ENCODE data around the gene POT1. TPM values are rescaled to one million over a fixed set of nuclear protein-coding genes. Genes with fewer than 3 reads are reported as not detected.

Gene POT1
- total and polyA plus RNA-seq, 2 of the 13 experiments (the other 11 are each of a cell fraction or from before 2014, with no cell fraction given) = 21.7 to 23.4 TPM

GRCh38 chr7:124887247-124887646 lies 42.4 kb downstream of the POT1 start:
- no peak overlapping the region for H3K4me3 ChIP-seq (replicated peaks in 1 of 3; ENCODE audit: insufficient read depth in 1 of 3, low read depth in 2 of 3, low read length in 3 of 3)
- in situ Hi-C loops (cut with HindIII; ENCODE audit: extremely low pct_ligation_motif_present, low pct_unique_long_range_greater_than_20kb) = no loop called here
- H3K36me3 ChIP-seq (replicated peaks in 1 of 2; ENCODE audit: control insufficient read depth in 1 of 2, insufficient read depth in 2 of 2, low read length in 2 of 2) = peaks cover 2 to 14% of the 10 kb centered on the region in 2 experiments; a peak in 2 of 5 replicates
- ATAC-seq = no peak
- CTCF ChIA-PET (ENCODE audit: low intra/inter-chr PET ratio, low total read pairs) = no interaction called here
- no peaks in the 10 kb centered on the region for H4K20me1 ChIP-seq (ENCODE audit: insufficient read depth, low read length)
- FAIRE-seq = no peak
- no TSS peak for BruUV-seq (replicated peaks)
- H3K9ac ChIP-seq (ENCODE audit: insufficient read depth, low read depth, low read length) = no peak overlapping the region
- no peak for DNase-seq (ENCODE audit: low spot score)
- H3K79me2 ChIP-seq (ENCODE audit: insufficient read depth, low read length) = no peaks in the 10 kb centered on the region
- TF ChIP-seq, protein P1, sequence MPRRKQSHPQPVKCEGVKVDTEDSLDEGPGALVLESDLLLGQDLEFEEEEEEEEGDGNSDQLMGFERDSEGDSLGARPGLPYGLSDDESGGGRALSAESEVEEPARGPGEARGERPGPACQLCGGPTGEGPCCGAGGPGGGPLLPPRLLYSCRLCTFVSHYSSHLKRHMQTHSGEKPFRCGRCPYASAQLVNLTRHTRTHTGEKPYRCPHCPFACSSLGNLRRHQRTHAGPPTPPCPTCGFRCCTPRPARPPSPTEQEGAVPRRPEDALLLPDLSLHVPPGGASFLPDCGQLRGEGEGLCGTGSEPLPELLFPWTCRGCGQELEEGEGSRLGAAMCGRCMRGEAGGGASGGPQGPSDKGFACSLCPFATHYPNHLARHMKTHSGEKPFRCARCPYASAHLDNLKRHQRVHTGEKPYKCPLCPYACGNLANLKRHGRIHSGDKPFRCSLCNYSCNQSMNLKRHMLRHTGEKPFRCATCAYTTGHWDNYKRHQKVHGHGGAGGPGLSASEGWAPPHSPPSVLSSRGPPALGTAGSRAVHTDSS (CRISPR knock-in tag; conservative IDR thresholded peaks at IDR 0.05) = no peak
- TF ChIP-seq PAWR (CRISPR knock-in tag; IDR thresholded peaks at IDR 0.05; ENCODE audit: borderline replicate concordance) (no peak), MAFK (conservative IDR thresholded peaks at IDR 0.05 in 1 of 2, IDR thresholded peaks at IDR 0.05 in 1 of 2; ENCODE audit: low read length in 2 of 2) (peak; percentile 29 to 46; a peak in 1 of 4 replicates), KLF12 (CRISPR knock-in tag; IDR thresholded peaks at IDR 0.05; ENCODE audit: borderline replicate concordance) (no peak)
- POLR2A ChIA-PET = no interaction called here
- intact Hi-C loops (cut with micrococcal nuclease; ENCODE audit: unreplicated experiment) = no loop called here
- H3K9me3 ChIP-seq (ENCODE audit: low read length) = no peaks in the 10 kb centered on the region
- H3K4me1 ChIP-seq (ENCODE audit: insufficient read depth, low read length) = no peaks in the 10 kb centered on the region
- H2AFZ ChIP-seq (ENCODE audit: low read length) = no peak overlapping the region
- H3K4me2 ChIP-seq (ENCODE audit: low read depth, low read length) = no peak overlapping the region
- no peak overlapping the region for H3K27ac ChIP-seq (ENCODE audit: extremely low read length, insufficient read depth, low read length)
- WGBS (ENCODE audit: low lambda C conversion rate) = 98% methylated on average over 3 of the region's 3 CpGs
- H3K27me3 ChIP-seq (ENCODE audit: control insufficient read depth in 1 of 2, insufficient read depth in 2 of 2, low read length in 2 of 2) = no peaks in the 10 kb centered on the region

- no TSS peak for BruUV-seq (replicated peaks)
- H2AFZ ChIP-seq (ENCODE audit: low read length) = no peak overlapping the region
- H3K9ac ChIP-seq (ENCODE audit: insufficient read depth, low read depth, low read length) = no peak overlapping the region
- intact Hi-C loops (cut with micrococcal nuclease; ENCODE audit: unreplicated experiment) (no loop called here), in situ Hi-C loops (cut with HindIII; ENCODE audit: extremely low pct_ligation_motif_present, low pct_unique_long_range_greater_than_20kb) (no loop called here)
- no peaks in the 10 kb centered on the region for H3K36me3 ChIP-seq (replicated peaks in 1 of 2; ENCODE audit: control insufficient read depth in 1 of 2, insufficient read depth in 2 of 2, low read length in 2 of 2)
- ChIA-PET CTCF (ENCODE audit: low intra/inter-chr PET ratio, low total read pairs) (no interaction called here), POLR2A (no interaction called here)
- no peak overlapping the region for H3K4me3 ChIP-seq (replicated peaks in 1 of 3; ENCODE audit: insufficient read depth in 1 of 3, low read depth in 2 of 3, low read length in 3 of 3)
- no peak overlapping the region for H3K27ac ChIP-seq (ENCODE audit: extremely low read length, insufficient read depth, low read length)
- no peak overlapping the region for H3K4me2 ChIP-seq (ENCODE audit: low read depth, low read length)
- no peaks in the 10 kb centered on the region for H3K27me3 ChIP-seq (ENCODE audit: control insufficient read depth in 1 of 2, insufficient read depth in 2 of 2, low read length in 2 of 2)
- ATAC-seq (no peak), FAIRE-seq (no peak), DNase-seq (ENCODE audit: low spot score) (no peak)
- no peaks in the 10 kb centered on the region for H4K20me1 ChIP-seq (ENCODE audit: insufficient read depth, low read length)
- H3K9me3 ChIP-seq (ENCODE audit: low read length) = no peaks in the 10 kb centered on the region
- H3K4me1 ChIP-seq (ENCODE audit: insufficient read depth, low read length) = no peaks in the 10 kb centered on the region
- H3K79me2 ChIP-seq (ENCODE audit: insufficient read depth, low read length) = no peaks in the 10 kb centered on the region
- 69% methylated on average over 1 of the region's 1 CpG for WGBS (ENCODE audit: low lambda C conversion rate)
- TF ChIP-seq ZNF253 (CRISPR knock-in tag; IDR thresholded peaks at IDR 0.05; ENCODE audit: borderline replicate concordance) (no peak), ERF (CRISPR knock-in tag; IDR thresholded peaks at IDR 0.05) (no peak), ZNF44 (CRISPR knock-in tag; IDR thresholded peaks at IDR 0.05) (no peak), U2AF2 (IDR thresholded peaks at IDR 0.05; ENCODE audit: low read depth, low read length) (no peak), ZNF24 (IDR thresholded peaks at IDR 0.05) (no peak), RAD51 (IDR thresholded peaks at IDR 0.05; ENCODE audit: borderline replicate concordance) (no peak), ZBTB20 (CRISPR knock-in tag; IDR thresholded peaks at IDR 0.05; ENCODE audit: borderline replicate concordance, low read depth) (no peak), BCL6 (CRISPR knock-in tag; IDR thresholded peaks at IDR 0.05) (no peak), MIER3 (CRISPR knock-in tag; IDR thresholded peaks at IDR 0.05; ENCODE audit: borderline replicate concordance) (no peak)
Measured at GRCh38 chr7:124881981-124882380, 47.6 kb downstream of the POT1 start.

All from HepG2 (cell line).